ENCODE measurements around the gene RAP1GAP2.
"Not testable (repeated sequence)": the region's sequence is repeated elsewhere in the genome, so short reads cannot be mapped to it uniquely, and the experiment has no call there.

Gene RAP1GAP2

DNA sequence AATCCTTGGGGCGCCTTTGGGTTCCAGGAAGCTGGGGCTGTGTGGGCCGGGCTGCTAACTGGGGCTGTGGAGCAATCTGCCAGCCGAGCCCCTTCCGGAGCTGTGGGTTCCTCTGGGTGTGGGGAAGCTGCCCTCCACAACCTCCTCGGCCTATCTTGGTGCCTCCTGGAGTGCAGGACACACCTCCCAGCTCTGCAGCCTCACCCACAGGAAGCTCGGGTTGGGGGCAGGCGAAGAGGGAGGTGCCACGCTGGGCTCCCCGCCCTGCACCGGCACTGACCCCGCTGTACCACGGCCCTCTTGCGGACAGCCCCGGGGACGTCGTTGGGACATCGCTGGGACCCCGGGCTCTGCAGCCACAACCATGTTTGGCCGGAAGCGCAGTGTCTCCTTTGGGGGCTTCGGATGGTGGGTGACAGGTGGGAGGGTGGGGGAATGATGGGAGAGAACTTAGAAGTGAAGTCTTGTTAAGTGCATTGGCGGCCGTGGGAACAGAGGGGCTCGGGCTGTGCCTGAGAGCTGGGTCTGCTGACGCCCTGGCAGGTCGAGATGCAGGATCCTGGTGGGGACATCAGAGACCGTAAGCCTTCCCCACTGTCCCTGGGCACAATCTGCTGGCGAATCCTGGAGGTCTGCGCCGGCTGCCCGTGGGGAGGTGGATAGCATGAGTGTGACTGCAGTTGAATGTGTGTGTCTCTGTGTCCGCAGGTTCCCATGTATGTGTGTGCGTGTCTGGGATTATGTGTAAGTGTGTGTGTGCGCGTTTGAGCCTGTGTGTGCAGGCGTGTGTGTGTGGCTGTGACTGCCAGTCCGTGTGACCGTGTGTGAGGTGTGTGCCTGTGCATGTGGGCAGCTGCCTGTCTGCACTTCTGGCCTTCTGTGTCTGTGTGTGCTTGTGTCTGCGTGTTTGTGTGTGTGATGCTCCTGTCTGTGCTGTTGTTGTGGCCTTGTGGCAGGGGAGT is at the start of gene RAP1GAP2:
TSS of gene RAP1GAP2 (plus strand) at position 275 of the 962 bp plus-strand sequence. CDS start at position 365, 90 bp downstream.
- DNase-seq = no peak

DNA sequence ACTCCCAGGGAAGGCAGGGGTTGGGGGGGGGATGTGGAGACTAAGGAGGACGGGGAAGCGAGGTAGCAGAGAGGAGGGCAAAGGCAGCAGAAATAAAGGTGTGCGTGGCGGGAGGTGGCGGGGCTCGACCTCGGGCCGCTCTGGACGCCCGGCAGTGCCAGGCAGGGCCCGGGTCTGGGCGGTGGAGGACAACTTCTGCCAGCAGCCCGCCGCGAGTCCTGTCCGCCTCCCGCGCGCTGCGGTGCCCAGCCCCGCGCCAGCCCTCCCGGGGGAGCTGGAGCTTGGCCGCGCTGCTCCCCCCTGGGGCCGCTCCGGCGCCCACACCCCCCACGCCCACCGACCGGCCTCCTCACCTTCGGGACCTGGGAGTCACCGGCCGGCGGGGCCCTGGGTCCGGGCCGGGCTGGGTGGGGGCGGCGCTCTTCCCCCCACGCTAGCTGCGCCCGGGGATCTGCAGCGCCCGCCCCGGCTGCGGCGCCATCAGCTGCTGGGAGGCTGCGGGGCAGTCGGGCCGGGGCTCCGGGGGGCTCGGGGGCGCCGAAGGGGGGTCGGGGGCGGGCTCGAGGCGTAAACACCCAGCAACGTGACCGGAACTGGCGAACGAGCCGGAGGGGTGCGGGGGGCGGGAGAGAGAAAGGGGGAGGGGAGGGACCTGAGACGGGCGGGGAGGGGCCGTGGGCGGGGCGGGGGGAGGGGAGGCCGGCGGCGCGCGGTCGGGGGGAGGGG is 47.0 kb upstream of the RAP1GAP2 start, which contains the start of gene CCDC92B:
TSS of gene CCDC92B (minus strand) at position 595 of the 726 bp plus-strand sequence. CDS start 14,507 bp downstream, outside the sequence.
- no peak for DNase-seq

DNA sequence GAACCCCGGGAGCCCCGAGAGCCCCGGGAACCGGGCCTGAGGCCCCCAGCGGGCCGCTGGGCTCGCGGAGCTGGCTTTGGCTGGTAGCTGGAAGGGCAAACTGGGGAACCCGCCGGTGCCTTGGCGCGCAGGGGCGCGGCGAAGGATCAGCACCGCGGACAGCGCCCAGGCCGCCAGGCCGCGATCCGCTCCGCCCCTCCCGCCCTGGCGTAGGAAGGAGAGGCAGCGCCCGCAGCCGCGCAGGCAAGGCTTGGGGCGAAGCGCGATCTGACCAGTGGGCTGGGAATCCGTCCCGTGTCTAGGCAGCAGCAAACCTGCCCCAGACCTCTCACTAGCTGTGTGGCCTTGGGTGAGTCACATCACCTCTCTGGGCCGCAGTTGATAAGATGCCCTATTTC is 46.5 kb upstream of the RAP1GAP2 start:
- DNase-seq = peak; percentile 90

DNA sequence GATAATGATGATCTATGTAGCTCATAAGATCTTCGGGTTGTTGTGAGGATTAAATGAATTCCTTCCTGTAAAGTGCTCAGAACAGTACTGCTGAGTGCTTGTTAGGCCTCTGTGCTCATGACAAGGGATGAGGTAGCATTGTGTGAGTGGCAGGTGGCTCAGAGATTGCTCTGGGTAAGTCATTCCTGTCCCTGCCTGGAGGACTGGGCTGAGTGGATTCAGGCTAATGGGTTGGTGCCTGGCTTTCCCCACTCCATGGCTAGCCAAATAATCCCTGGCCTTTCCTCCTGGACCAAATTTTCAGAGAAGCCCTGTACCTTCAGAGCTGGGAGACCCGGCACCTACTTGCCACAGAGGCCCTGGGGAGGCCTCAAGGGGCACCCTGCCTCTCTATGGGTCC is 45.5 kb upstream of the RAP1GAP2 start:
- DNase-seq = no peak

DNA sequence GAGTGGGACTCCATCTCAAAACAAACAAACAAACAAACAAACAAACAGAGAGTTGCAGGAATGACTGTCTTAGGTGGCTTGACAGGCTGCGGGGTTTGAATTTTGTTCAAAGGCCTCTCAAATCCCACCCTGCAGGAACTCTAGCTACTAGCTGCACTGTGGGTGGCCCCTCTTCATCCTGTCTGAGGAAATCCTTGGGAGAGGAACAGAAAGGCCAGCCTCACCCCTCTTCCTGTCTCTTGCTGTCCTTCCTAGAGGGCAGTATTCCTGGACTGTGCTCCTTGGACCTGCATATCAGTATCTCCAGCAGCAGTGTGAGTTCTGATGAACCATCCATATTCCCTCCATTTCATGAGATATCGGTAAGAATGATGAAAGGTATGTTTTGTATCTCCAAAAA is 44.7 kb upstream of the RAP1GAP2 start:
- DNase-seq = no peak

DNA sequence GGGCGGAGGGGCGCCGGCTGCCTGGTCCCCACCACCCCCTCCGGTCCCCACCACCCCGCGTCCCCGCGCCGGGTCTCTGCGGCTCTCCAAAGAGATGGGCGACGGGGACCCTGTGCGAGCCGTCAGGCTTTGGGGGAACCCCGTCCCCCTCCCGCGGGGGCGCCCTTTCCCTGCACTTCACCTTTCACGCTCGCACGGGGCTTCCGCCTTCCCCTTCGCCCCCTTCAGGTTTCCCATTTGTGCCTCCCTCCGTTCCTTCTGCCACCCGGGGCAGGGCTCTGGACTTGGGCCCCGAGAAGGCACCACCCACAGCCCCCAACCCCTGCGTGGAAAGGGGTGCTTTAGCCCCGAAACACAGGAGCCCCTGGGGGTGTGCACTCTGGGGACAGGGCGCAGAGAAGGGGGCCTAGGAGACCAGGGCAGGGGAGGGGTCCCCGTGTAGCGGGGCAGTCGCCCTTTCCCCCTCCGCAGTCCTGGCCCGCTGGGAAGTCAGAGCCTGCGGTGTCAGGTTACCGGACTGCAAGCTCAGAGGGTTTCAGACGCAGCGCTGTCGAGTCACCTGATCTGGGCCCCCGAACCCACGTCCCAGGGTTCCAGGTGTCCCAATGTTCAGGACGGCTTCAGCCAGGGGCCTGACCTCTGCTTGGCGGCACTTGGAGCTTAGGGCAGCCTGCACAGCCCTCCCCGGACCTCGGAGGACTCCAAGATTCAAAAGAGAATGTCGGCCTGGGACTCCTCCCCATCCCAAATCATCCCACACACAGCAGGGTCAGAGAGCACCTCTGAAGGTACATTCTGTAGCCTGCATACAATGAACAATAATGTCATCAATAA is 40.1 kb upstream of the RAP1GAP2 start:
- DNase-seq = no peak

GRCh38 chr17:2758870-2759269 is 37.4 kb upstream of the RAP1GAP2 start:
- DNase-seq = no peak

- no peak for DNase-seq
Observed at GRCh38 chr17:2770129-2770528, 26.1 kb upstream of the RAP1GAP2 start.

DNA sequence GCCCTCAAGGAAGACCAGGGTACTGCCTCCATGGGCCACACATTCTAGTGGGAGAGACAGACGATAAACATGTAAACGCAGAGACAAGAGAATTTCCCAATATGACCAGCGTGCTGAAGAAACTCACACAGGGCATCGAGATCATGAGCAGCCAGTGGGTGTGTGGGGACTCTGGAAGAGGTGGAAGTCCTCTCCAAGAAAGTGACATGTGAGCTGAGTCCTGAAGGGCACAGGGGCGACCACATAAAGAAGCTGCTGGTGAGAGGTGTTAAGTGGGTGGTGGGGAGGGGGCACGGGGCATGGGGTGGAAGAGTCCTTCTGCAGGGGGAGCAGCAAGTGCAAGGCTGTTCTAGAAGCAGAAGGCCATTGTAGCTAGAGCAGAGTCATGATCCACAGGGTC is 21.0 kb upstream of the RAP1GAP2 start:
- DNase-seq = no peak

DNA sequence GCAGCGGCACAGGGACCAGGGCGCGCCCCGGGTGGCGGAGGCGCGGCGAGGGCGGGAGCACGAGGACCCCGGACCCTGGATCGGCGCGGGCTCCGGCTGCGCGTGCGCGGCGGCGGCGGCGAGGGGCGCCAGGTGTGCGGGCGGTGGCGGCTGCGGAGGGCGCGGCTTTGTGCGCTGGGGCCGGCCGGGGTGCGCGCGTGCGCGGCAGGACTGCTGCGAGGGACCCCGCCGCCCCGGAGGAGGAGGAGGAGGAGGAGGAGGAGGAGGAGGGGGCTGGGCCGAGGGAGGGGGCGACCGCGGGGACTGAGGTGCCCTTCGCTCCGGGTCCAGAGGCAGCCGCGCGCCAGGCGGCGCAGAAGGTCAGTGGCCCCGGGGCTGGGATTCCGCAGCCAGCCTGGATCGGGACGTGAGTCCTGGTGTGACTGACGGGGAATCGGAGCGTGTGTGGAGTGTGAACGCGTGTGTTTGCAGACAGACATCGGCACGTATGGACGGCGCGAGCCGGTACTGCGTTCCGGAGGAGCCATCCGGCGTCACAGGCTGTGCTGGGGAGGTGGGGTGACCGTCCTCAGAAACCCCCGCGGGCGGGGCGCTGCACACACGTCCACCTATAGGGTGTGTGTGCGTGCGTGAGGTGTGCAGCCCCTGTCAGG is 19.5 kb upstream of the RAP1GAP2 start:
- DNase-seq = no peak

DNA sequence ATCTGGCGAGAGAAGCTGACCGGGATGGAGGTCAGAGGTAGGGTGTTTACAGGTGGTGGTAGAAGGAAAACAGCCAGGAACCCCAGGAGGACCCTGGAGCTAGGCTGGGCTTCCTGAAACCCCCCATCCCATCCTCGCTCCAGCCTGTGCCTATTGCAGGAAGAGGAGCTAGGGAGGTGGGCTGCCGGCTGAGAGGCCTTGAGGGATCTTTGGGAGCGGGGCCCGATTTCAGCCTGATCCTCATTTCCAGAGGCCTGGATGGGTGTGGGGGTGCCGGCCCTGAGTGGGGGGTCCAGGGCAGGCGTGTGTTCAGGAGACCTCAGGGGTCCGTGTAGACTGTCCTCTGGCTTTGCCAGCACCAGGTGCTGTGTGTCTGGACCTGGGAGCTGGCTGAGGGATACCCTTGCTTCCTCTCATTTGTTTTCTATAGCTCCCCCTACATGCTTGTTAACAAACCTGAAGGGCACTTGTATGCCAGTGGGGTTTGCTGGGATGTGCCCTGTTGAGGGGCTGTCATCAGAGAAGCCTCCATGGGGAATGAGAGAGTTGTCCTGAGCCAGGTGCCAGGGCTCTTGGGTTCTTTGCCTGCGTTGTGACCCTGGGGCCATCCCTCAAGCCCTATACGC is 18.9 kb upstream of the RAP1GAP2 start:
- no peak for DNase-seq

- DNase-seq = no peak
Observed at GRCh38 chr17:2778489-2778888, 17.7 kb upstream of the RAP1GAP2 start.

GRCh38 chr17:2779545-2779944 is 16.7 kb upstream of the RAP1GAP2 start:
- DNase-seq = no peak

GRCh38 chr17:2780256-2780655 is 16.0 kb upstream of the RAP1GAP2 start:
- DNase-seq = no peak

- DNase-seq = no peak
Observed at GRCh38 chr17:2780931-2781454, 15.2 kb upstream of the RAP1GAP2 start.

- not testable (repeated sequence) for DNase-seq
Observed at GRCh38 chr17:2781598-2781997, 14.6 kb upstream of the RAP1GAP2 start.

- DNase-seq = no peak
Observed at GRCh38 chr17:2782055-2782454, 14.2 kb upstream of the RAP1GAP2 start.

GRCh38 chr17:2783310-2784030 is 12.8 kb upstream of the RAP1GAP2 start:
- DNase-seq = no peak

GRCh38 chr17:2784864-2785263 is 11.4 kb upstream of the RAP1GAP2 start:
- no peak for DNase-seq

- DNase-seq = not testable (repeated sequence)
Observed at GRCh38 chr17:2785376-2785775, 10.9 kb upstream of the RAP1GAP2 start.
